Transverse colon (tissue), 4 donors: ENCODE measurements around the gene SHC1. TPM values are rescaled to one million over a fixed set of nuclear protein-coding genes. Genes with fewer than 3 reads are reported as not detected.

Source experiments
- small RNA-seq, 4 donors: library from RNA; depleted of rRNA; stranded (forward); fragments of <200 nt; gene quantifications; one replicate each; pipeline ENCODE3, GENCODE V24; 2016
- total RNA-seq, 4 donors: library from RNA; depleted of rRNA; stranded (reverse); fragments of >200 nt; gene quantifications; one replicate each; pipeline ENCODE4 v1.1.0, GENCODE V29; 2016

SHC1 gene
- total RNA-seq, 4 donors from 2014 or later, result 71.1 to 149 (median 92.0) TPM

Small RNA genes lying within 50 kb of the gene (small RNA-seq; reads per million reads assigned to genes)
- gene MIR4258 (0 reads per million in 4 donors), gene RF00017 (0 reads per million in 4 donors)

Other genes starting within 250 kb of the SHC1 start
- 1 to 10 TPM; 2.3 to 5.0 (median 3.5) TPM for gene KCNN3, start 100.5 kb downstream of the SHC1 start, total RNA-seq
- gene PMVK, start 34.0 kb downstream of the SHC1 start, total RNA-seq, result 10 to 100 TPM in 3 of 4 donors, 1 to 10 TPM in 1; 6.0 to 19.9 (median 13.1) TPM
- 10 to 100 TPM; 54.1 to 94.1 (median 83.6) TPM for gene PBXIP1, start 14.6 kb downstream of the SHC1 start, total RNA-seq
- gene PYGO2, start 9.0 kb downstream of the SHC1 start, total RNA-seq, result 10 to 100 TPM; 23.3 to 63.7 (median 29.0) TPM
- 10 to 100 TPM in 3 of 4 donors, not detected in 1; 28.9 to 41.4 (median 35.2) TPM for gene CKS1B, start 3.9 kb upstream of the SHC1 start, total RNA-seq
- gene FLAD1, start 12.6 kb upstream of the SHC1 start, total RNA-seq, result 10 to 100 TPM; 32.7 to 42.4 (median 36.0) TPM
- gene LENEP, start 22.8 kb upstream of the SHC1 start, total RNA-seq, result not detected
- gene ZBTB7B, start 32.1 kb upstream of the SHC1 start, total RNA-seq, result 100 to 1,000 TPM in 3 of 4 donors, 10 to 100 TPM in 1; 85.2 to 513 (median 272) TPM
- 1 to 10 TPM in 3 of 4 donors, not detected in 1; 1.9 to 4.6 (median 4.5) TPM for gene DCST2, start 63.0 kb upstream of the SHC1 start, total RNA-seq
- under 1 TPM in 2 of 4 donors, not detected in 2; 0.32 to 0.41 TPM for gene DCST1, start 63.1 kb upstream of the SHC1 start, total RNA-seq
- gene ADAM15, start 80.6 kb upstream of the SHC1 start, total RNA-seq, result 100 to 1,000 TPM in 3 of 4 donors, 10 to 100 TPM in 1; 90.6 to 196 (median 115) TPM
- gene EFNA4, start 93.0 kb upstream of the SHC1 start, total RNA-seq, result 10 to 100 TPM; 18.3 to 57.2 (median 37.2) TPM
- gene EFNA3, start 108.1 kb upstream of the SHC1 start, total RNA-seq, result 1 to 10 TPM; 3.4 to 7.9 (median 7.2) TPM
- 100 to 1,000 TPM in 1 of 4 donors, 10 to 100 TPM in 3; 18.5 to 108 (median 62.7) TPM for gene EFNA1, start 157.1 kb upstream of the SHC1 start, total RNA-seq
- gene SLC50A1, start 165.1 kb upstream of the SHC1 start, total RNA-seq, result 100 to 1,000 TPM in 1 of 4 donors, 10 to 100 TPM in 2, 1 to 10 TPM in 1; 5.2 to 199 (median 44.4) TPM
- gene DPM3, start 169.8 kb upstream of the SHC1 start, total RNA-seq, result 100 to 1,000 TPM in 1 of 4 donors, 10 to 100 TPM in 2, 1 to 10 TPM in 1; 7.2 to 130 (median 62.6) TPM
- 100 to 1,000 TPM; 106 to 240 (median 131) TPM for gene KRTCAP2, start 202.6 kb upstream of the SHC1 start, total RNA-seq
- gene TRIM46, start 203.1 kb upstream of the SHC1 start, total RNA-seq, result under 1 TPM in 2 of 4 donors, not detected in 2; 0.41 to 0.48 TPM
- 10 to 100 TPM; 19.2 to 37.8 (median 27.0) TPM for gene THBS3, start 237.2 kb upstream of the SHC1 start, total RNA-seq
- 10 to 100 TPM; 24.3 to 64.0 (median 46.0) TPM for gene MTX1, start 237.9 kb upstream of the SHC1 start, total RNA-seq